ENCODE results near the gene TTC9. TPM values are rescaled to one million over a fixed set of nuclear protein-coding genes. Genes with fewer than 3 reads are reported as not detected.

The TTC9 gene
- total and polyA plus RNA-seq, 9 of the 15 experiments (the other 6 are each of a cell fraction or from before 2014, with no cell fraction given) = 0.07 TPM; not detected in 8

DNA sequence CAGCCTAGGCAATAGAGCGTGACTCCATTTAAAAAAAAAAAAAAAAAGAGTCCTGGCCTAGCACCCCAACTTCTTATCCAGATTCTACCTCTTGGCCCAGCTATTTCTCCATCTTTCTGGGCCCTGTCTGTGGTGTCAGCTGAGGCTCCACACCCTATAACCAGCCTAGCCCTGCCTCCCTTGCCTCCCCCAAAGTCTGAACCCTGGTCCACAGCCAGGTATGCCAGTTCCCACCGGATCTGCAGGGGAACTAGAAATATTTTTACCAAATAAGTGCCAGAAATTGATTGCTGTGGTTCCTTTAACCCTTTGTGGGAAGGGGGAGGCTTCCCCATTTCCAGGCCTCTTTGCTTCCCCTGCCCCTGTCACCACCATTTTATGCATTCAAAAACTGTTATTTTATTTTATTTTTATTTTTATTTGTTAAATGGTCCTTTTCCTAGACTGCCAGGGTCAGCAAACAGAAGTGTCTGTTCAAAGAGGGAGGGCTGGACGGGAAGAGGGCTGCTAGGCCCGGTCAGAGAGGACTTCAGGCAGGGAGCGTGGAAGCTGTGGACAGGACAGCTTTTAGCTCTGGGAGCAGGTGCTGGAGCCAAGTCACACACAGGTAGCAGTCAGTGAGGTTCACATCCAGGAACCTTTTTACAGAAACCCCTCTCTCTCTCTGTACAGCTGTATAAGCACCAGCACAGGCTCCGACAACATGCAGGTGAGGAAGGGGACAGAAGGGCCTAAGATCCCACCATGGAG is 23.2 kb downstream of the TTC9 start:
- POLR2A ChIA-PET = no interaction called here
- H3K4me1 ChIP-seq (replicated peaks in 1 of 2; ENCODE audit: control insufficient read depth in 2 of 2, insufficient read depth in 2 of 2, low read length in 2 of 2) = no peaks in the 10 kb centered on the region

More for the DNA sequence above, 23.2 kb downstream of the TTC9 start:
- intact Hi-C loops (cut with micrococcal nuclease) = no loop called here
- CTCF ChIA-PET (ENCODE audit: low intra/inter-chr PET ratio) = no interaction called here
- Histone ChIP-seq H4K20me1 (replicated peaks; ENCODE audit: control insufficient read depth, insufficient read depth, low read length) (no peaks in the 10 kb centered on the region), H3K36me3 (ENCODE audit: control insufficient read depth, insufficient read depth, low read length) (no peaks in the 10 kb centered on the region), H3K4me3 (no peak overlapping the region), H3K27ac (ENCODE audit: extremely low read depth, low read depth, low read length) (no peak overlapping the region), H3K79me2 (ENCODE audit: control insufficient read depth, insufficient read depth, low read length) (no peaks in the 10 kb centered on the region), H3K9ac (ENCODE audit: insufficient read depth in 1 of 2, low read depth in 2 of 2, low read length in 2 of 2) (no peak overlapping the region), H3K27me3 (ENCODE audit: control insufficient read depth in 2 of 2, insufficient read depth in 2 of 2, low read length in 2 of 2) (peaks cover 0 to 4% of the 10 kb centered on the region in 2 experiments; a peak in 1 of 5 replicates), H2AFZ (ENCODE audit: low read depth, low read length) (no peak overlapping the region), H3K9me3 (replicated peaks; ENCODE audit: control insufficient read depth, insufficient read depth, low read depth, low read length) (no peaks in the 10 kb centered on the region), H3K4me2 (ENCODE audit: insufficient read depth, low read length) (no peak overlapping the region), H3K9me1 (ENCODE audit: control insufficient read depth, insufficient read depth, low read length) (no peaks in the 10 kb centered on the region)
- ATAC-seq (no peak), DNase-seq (ENCODE audit: extremely low read depth in 1 of 4, low spot score in 3 of 4) (no peak), FAIRE-seq (no peak)
- no TSS peak for BruUV-seq (replicated peaks)
- in situ Hi-C loops (cut with MboI) = no loop called here
- 14% methylated on average over 5 of the region's 6 CpGs for WGBS (ENCODE audit: insufficient coverage, low coverage, missing lambda C conversion rate)
- TF ChIP-seq RAD21 (CRISPR knock-in tag; conservative IDR thresholded peaks at IDR 0.05 in 1 of 2, IDR thresholded peaks at IDR 0.05 in 1 of 2) (no peak), BCL6 (CRISPR knock-in tag; IDR thresholded peaks at IDR 0.05) (no peak), TAF1 (IDR thresholded peaks at IDR 0.05; ENCODE audit: control insufficient read depth, extremely low read depth, insufficient read depth, low read length, severe bottlenecking) (no peak), CTBP1 (IDR thresholded peaks at IDR 0.05; ENCODE audit: borderline replicate concordance) (no peak), NELFE (IDR thresholded peaks at IDR 0.05; ENCODE audit: insufficient read depth, insufficient read length) (no peak)
- TF ChIP-seq, protein P1, sequence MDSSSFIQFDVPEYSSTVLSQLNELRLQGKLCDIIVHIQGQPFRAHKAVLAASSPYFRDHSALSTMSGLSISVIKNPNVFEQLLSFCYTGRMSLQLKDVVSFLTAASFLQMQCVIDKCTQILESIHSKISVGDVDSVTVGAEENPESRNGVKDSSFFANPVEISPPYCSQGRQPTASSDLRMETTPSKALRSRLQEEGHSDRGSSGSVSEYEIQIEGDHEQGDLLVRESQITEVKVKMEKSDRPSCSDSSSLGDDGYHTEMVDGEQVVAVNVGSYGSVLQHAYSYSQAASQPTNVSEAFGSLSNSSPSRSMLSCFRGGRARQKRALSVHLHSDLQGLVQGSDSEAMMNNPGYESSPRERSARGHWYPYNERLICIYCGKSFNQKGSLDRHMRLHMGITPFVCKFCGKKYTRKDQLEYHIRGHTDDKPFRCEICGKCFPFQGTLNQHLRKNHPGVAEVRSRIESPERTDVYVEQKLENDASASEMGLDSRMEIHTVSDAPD (CRISPR knock-in tag; IDR thresholded peaks at IDR 0.05) = no peak
- TF ChIP-seq, protein P2, sequence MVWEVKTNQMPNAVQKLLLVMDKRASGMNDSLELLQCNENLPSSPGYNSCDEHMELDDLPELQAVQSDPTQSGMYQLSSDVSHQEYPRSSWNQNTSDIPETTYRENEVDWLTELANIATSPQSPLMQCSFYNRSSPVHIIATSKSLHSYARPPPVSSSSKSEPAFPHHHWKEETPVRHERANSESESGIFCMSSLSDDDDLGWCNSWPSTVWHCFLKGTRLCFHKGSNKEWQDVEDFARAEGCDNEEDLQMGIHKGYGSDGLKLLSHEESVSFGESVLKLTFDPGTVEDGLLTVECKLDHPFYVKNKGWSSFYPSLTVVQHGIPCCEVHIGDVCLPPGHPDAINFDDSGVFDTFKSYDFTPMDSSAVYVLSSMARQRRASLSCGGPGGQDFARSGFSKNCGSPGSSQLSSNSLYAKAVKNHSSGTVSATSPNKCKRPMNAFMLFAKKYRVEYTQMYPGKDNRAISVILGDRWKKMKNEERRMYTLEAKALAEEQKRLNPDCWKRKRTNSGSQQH (CRISPR knock-in tag; IDR thresholded peaks at IDR 0.05) = no peak
- TF ChIP-seq, protein P3, sequence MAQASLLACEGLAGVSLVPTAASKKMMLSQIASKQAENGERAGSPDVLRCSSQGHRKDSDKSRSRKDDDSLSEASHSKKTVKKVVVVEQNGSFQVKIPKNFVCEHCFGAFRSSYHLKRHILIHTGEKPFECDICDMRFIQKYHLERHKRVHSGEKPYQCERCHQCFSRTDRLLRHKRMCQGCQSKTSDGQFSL (CRISPR knock-in tag; IDR thresholded peaks at IDR 0.05) = no peak
- TF ChIP-seq, protein P3 (tag; IDR thresholded peaks at IDR 0.05) = no peak
